OCI-LY7 (cell line): ENCODE data around the gene GNGT1. TPM values are rescaled to one million over a fixed set of nuclear protein-coding genes. Genes with fewer than 3 reads are reported as not detected.

Experiments used
- BruUV-seq: library from RNA; stranded (reverse); fragments of 400-500 nt; replicated peaks from 2 replicates; lab custom pipeline; 2021; lab: Mats Ljungman, UMichigan
- CTCF ChIA-PET: fragments of 300-600 bp; sonication (Branson Sonifier 250); formaldehyde crosslinking; loops from one replicate; lab custom pipeline; 2022; ENCODE audit warnings: antibody characterized with exemption; ENCODE audit not compliant: unreplicated experiment; lab: Charles Lee
- POLR2A ChIA-PET: fragments of 300-600 bp; sonication (Branson Sonifier 250); formaldehyde crosslinking; loops from one replicate; lab custom pipeline; 2022; ENCODE audit warnings: antibody characterized with exemption; lab: Charles Lee
- DNase-seq: peaks from one replicate; pipeline ENCODE4 v3.0.0-alpha.2; 2015; ENCODE audit warnings: low spot score
- H2AFZ ChIP-seq: fragments of 200-600 bp; sonication (generic), shearing (Covaris generic); 2 replicates; pipeline ENCODE4 v1.6.1; 2014; ENCODE audit warnings: mild to moderate bottlenecking, antibody characterized with exemption, low read length, moderate library complexity
- H3K27ac ChIP-seq: fragments of 200-600 bp; sonication (generic); 2 replicates; pipeline ENCODE4 v1.5.1; 2014; ENCODE audit warnings: mixed run types, low read depth, mild to moderate bottlenecking, moderate library complexity, low read length, inconsistent platforms; ENCODE audit not compliant: poor library complexity, severe bottlenecking
- H3K36me3 ChIP-seq: fragments of 200-600 bp; sonication (generic); 2 replicates; pipeline ENCODE4 v1.6.1; 2014; ENCODE audit warnings: mild to moderate bottlenecking, antibody characterized with exemption, low read length, moderate library complexity, mixed read lengths; ENCODE audit not compliant: insufficient read depth
- H3K4me1 ChIP-seq: fragments of 200-600 bp; sonication (generic); 2 replicates; pipeline ENCODE4 v1.5.1; 2014; ENCODE audit warnings: mild to moderate bottlenecking, low read length; ENCODE audit not compliant: insufficient read depth, poor library complexity, severe bottlenecking
- H3K4me2 ChIP-seq: fragments of 200-600 bp; sonication (generic); 2 replicates; pipeline ENCODE4 v1.6.1; 2014; ENCODE audit warnings: mild to moderate bottlenecking, low read length
- H3K4me3 ChIP-seq: fragments of 200-600 bp; sonication (generic); 2 replicates; pipeline ENCODE4 v1.5.1; 2014; ENCODE audit warnings: mild to moderate bottlenecking, low read depth, low read length; ENCODE audit not compliant: poor library complexity, severe bottlenecking
- H3K79me2 ChIP-seq: fragments of 200-600 bp; sonication (generic); 2 replicates; pipeline ENCODE4 v1.6.1; 2016; ENCODE audit warnings: low read depth, mild to moderate bottlenecking, low read length, moderate library complexity, mixed read lengths; ENCODE audit not compliant: insufficient read depth
- H3K9me2 ChIP-seq: fragments of 200-600 bp; sonication (generic); 2 replicates; pipeline ENCODE4 v1.6.1; 2016; ENCODE audit warnings: mild to moderate bottlenecking, low read length, mixed read lengths; ENCODE audit not compliant: insufficient read depth
- H3K9me3 ChIP-seq: fragments of 200-600 bp; sonication (generic); 2 replicates; pipeline ENCODE4 v1.6.1; 2014; ENCODE audit warnings: mild to moderate bottlenecking, mixed run types, low read length, mixed read lengths
- H4K20me1 ChIP-seq: fragments of 200-600 bp; sonication (generic); 2 replicates; pipeline ENCODE4 v1.6.1; 2014; ENCODE audit warnings: mild to moderate bottlenecking, antibody characterized with exemption, low read length, moderate library complexity, mixed read lengths; ENCODE audit not compliant: insufficient read depth
- CTCF ChIP-seq: fragments of 200-600 bp; sonication (generic); conservative IDR thresholded peaks from 2 replicates; pipeline ENCODE4 v1.5.1; 2014; ENCODE audit warnings: mild to moderate bottlenecking, antibody characterized with exemption, low read length, moderate library complexity, mixed read lengths
- EZH2phosphoT487 ChIP-seq: fragments of 200-600 bp; sonication (generic); IDR thresholded peaks from 2 replicates; pipeline ENCODE4 v1.6.1; 2018; ENCODE audit warnings: low read depth, borderline replicate concordance, mild to moderate bottlenecking, mixed run types, antibody characterized with exemption, low read length, moderate library complexity, mixed read lengths
- intact Hi-C: fragments of 100-400 bp; cut with micrococcal nuclease; formaldehyde crosslinking; loops from one replicate; pipeline ENCODE4 v1.10.0; 2022; ENCODE audit not compliant: unreplicated experiment
- total RNA-seq, 2 experiments: library from RNA; depleted of rRNA in 1 of 2; stranded (reverse); fragments of >200 nt in 1 of 2; shearing (Covaris generic) in 1 of 2; gene quantifications; 2 replicates each; pipeline ENCODE4 v1.2.3, GENCODE V29; 2014 to 2022

Gene GNGT1
- total RNA-seq, 2 experiments from 2014 or later: not detected

GRCh38 chr7:93931655-93932054, 25.3 kb downstream of the GNGT1 start:
- Histone ChIP-seq H3K36me3 (no peaks in the 10 kb centered on the region), H3K9me3 (no peaks in the 10 kb centered on the region), H3K79me2 (no peaks in the 10 kb centered on the region), H3K9me2 (no peaks in the 10 kb centered on the region; the same call in 1 of the 2 replicates), H4K20me1 (no peaks in the 10 kb centered on the region), H3K4me3 (no peak overlapping the region), H2AFZ (no peak overlapping the region), H3K4me2 (no peak overlapping the region), H3K27ac (no peak overlapping the region), H3K4me1 (no peaks in the 10 kb centered on the region)
- intact Hi-C loops: no loop called here
- BruUV-seq: no TSS peak
- POLR2A ChIA-PET: interaction anchor here (0.6 to 2.0 kb wide), 9 partner anchors 10 to 391 kb away, joined by 3 to 6 read pairs (median 4); partner anchors contain the start of gene GNG11
- no peak for TF ChIP-seq CTCF
- no peak for TF ChIP-seq EZH2phosphoT487
- CTCF ChIA-PET: no interaction called here
- DNase-seq: no peak

- no peak overlapping the region for H3K27ac ChIP-seq
- BruUV-seq: no TSS peak
- no peaks in the 10 kb centered on the region for H3K9me3 ChIP-seq
- H3K4me2 ChIP-seq: no peak overlapping the region
- no peaks in the 10 kb centered on the region for H3K36me3 ChIP-seq
- H3K79me2 ChIP-seq: no peaks in the 10 kb centered on the region
- no peak overlapping the region for H2AFZ ChIP-seq
- POLR2A ChIA-PET: interaction anchor here (0.6 to 1.4 kb wide), 2 partner anchors 11 to 32 kb away, joined by 3 read pairs; partner anchors contain the start of gene GNG11
- H3K4me1 ChIP-seq: no peaks in the 10 kb centered on the region
- H3K9me2 ChIP-seq: no peaks in the 10 kb centered on the region; the same call in 1 of the 2 replicates
- intact Hi-C loops: no loop called here
- DNase-seq: no peak
- CTCF ChIA-PET: no interaction called here
- no peak for TF ChIP-seq CTCF
- no peak for TF ChIP-seq EZH2phosphoT487
- no peak overlapping the region for H3K4me3 ChIP-seq
- no peaks in the 10 kb centered on the region for H4K20me1 ChIP-seq
Measured at GRCh38 chr7:93933156-93933555, 26.8 kb downstream of the GNGT1 start.

- H2AFZ ChIP-seq: no peak overlapping the region
- ChIA-PET CTCF (no interaction called here), POLR2A (interaction anchor here (0.7 kb wide), 2 partner anchors 24 to 100 kb away, joined by 3 read pairs; no protein-coding TSS in a partner anchor)
- DNase-seq: no peak
- H3K9me2 ChIP-seq: no peaks in the 10 kb centered on the region; the same call in 1 of the 2 replicates
- intact Hi-C loops: no loop called here
- no peaks in the 10 kb centered on the region for H3K4me1 ChIP-seq
- no peak overlapping the region for H3K4me2 ChIP-seq
- no TSS peak for BruUV-seq
- H3K79me2 ChIP-seq: no peaks in the 10 kb centered on the region
- no peaks in the 10 kb centered on the region for H3K36me3 ChIP-seq
- H3K4me3 ChIP-seq: no peak overlapping the region
- H3K9me3 ChIP-seq: no peaks in the 10 kb centered on the region
- H4K20me1 ChIP-seq: no peaks in the 10 kb centered on the region
- no peak overlapping the region for H3K27ac ChIP-seq
- TF ChIP-seq EZH2phosphoT487: no peak
- no peak for TF ChIP-seq CTCF
Measured at GRCh38 chr7:93935102-93935501, 28.7 kb downstream of the GNGT1 start.
